ENCODE results near the gene ULK1. TPM values are rescaled to one million over a fixed set of nuclear protein-coding genes. Genes with fewer than 3 reads are reported as not detected.
"Not testable (repeated sequence)": the region's sequence is repeated elsewhere in the genome, so short reads cannot be mapped to it uniquely, and the experiment has no call there.

ULK1 gene
- total and polyA plus RNA-seq, 8 donors, result 23.3 to 106 (median 54.2) TPM

- ATAC-seq (no peak), FAIRE-seq (no peak), DNase-seq (no peak)
- Histone ChIP-seq H3K27me3 (no peaks in the 10 kb centered on the region), H3K27ac (no peak overlapping the region), H3K4me1 (no peaks in the 10 kb centered on the region), H3K9me3 (no peaks in the 10 kb centered on the region), H3K36me3 (no peaks in the 10 kb centered on the region), H3K4me3 (no peak overlapping the region)
- no peak for TF ChIP-seq CTCF (IDR thresholded peaks at IDR 0.05)
- 74 to 81% methylated on average over 16 of the region's 16 CpGs for WGBS, 2 donors
- intact Hi-C loops (cut with DNase I), result no loop called here
Observed at GRCh38 chr12:131882804-131883520, 11.5 kb upstream of the ULK1 start.

- Histone ChIP-seq H3K36me3 (no peaks in the 10 kb centered on the region), H3K4me1 (no peaks in the 10 kb centered on the region), H3K9me3 (no peaks in the 10 kb centered on the region), H3K27me3 (no peaks in the 10 kb centered on the region), H3K4me3 (no peak overlapping the region), H3K27ac (no peak overlapping the region)
- ATAC-seq, result no peak
- 79 to 94% methylated on average over 4 of the region's 4 CpGs for WGBS, 2 donors
- no peak for DNase-seq
- intact Hi-C loops (cut with DNase I), result no loop called here
- FAIRE-seq, result no peak
- TF ChIP-seq CTCF (IDR thresholded peaks at IDR 0.05), result no peak
Observed at GRCh38 chr12:131883521-131883900, 10.9 kb upstream of the ULK1 start.

- H3K27me3 ChIP-seq; H3K36me3 ChIP-seq; H3K4me3 ChIP-seq; ATAC-seq; H3K27ac ChIP-seq; intact Hi-C loops (cut with DNase I); DNase-seq; FAIRE-seq; H3K9me3 ChIP-seq; H3K4me1 ChIP-seq: not testable (repeated sequence)
- 91 to 92% methylated on average over 8 of the region's 8 CpGs for WGBS, 2 donors
Observed at GRCh38 chr12:131885076-131885475, 9.3 kb upstream of the ULK1 start.

GRCh38 chr12:131885543-131886057 lies 8.8 kb upstream of the ULK1 start:
- H3K27ac ChIP-seq, result no peak overlapping the region
- FAIRE-seq (no peak), ATAC-seq (no peak), DNase-seq (no peak)
- intact Hi-C loops (cut with DNase I), result no loop called here
- no peaks in the 10 kb centered on the region for H3K27me3 ChIP-seq
- 88 to 89% methylated on average over 7 of the region's 7 CpGs for WGBS, 2 donors
- TF ChIP-seq CTCF (IDR thresholded peaks at IDR 0.05), result no peak
- no peaks in the 10 kb centered on the region for H3K4me1 ChIP-seq
- no peak overlapping the region for H3K4me3 ChIP-seq
- H3K36me3 ChIP-seq, result no peaks in the 10 kb centered on the region
- no peaks in the 10 kb centered on the region for H3K9me3 ChIP-seq

- DNase-seq; H3K27me3 ChIP-seq; H3K36me3 ChIP-seq; H3K27ac ChIP-seq; ATAC-seq; H3K9me3 ChIP-seq; FAIRE-seq; H3K4me3 ChIP-seq; intact Hi-C loops (cut with DNase I); H3K4me1 ChIP-seq: not testable (repeated sequence)
- 84 to 87% methylated on average over 8 of the region's 8 CpGs for WGBS, 2 donors
Observed at GRCh38 chr12:131891722-131892121, 2.7 kb upstream of the ULK1 start.

Data from pancreas (tissue), 10 donors.